ENCODE measurements around the gene MYOM1.

MYOM1 gene

GRCh38 chr18:3192286-3192685 lies 27.5 kb downstream of the MYOM1 start:
- no peak for DNase-seq (ENCODE audit: low read depth, low spot score)
- TF ChIP-seq YY1 (IDR thresholded peaks at IDR 0.05; ENCODE audit: insufficient read depth, insufficient read length) = no peak
- no peak for TF ChIP-seq ZNF274 (IDR thresholded peaks at IDR 0.05; ENCODE audit: low read depth, low read length)
- no peak for TF ChIP-seq SUZ12 (IDR thresholded peaks at IDR 0.05; ENCODE audit: extremely low read depth, insufficient read depth, insufficient read length)
- H3K9ac ChIP-seq (ENCODE audit: insufficient read length, low read depth) = no peak overlapping the region
- no peaks in the 10 kb centered on the region for H3K9me3 ChIP-seq (ENCODE audit: insufficient read depth, low read length)
- H3K27me3 ChIP-seq (ENCODE audit: insufficient read depth, insufficient read length) = no peaks in the 10 kb centered on the region
- H3K4me1 ChIP-seq (ENCODE audit: insufficient read depth, insufficient read length) = no peaks in the 10 kb centered on the region
- H3K36me3 ChIP-seq (ENCODE audit: insufficient read depth, insufficient read length, low read length) = no peaks in the 10 kb centered on the region
- H3K4me3 ChIP-seq (ENCODE audit: insufficient read length, low read depth) = no peak overlapping the region

- Histone ChIP-seq H3K27me3 (ENCODE audit: insufficient read depth, insufficient read length) (no peaks in the 10 kb centered on the region), H3K9me3 (ENCODE audit: insufficient read depth, low read length) (no peaks in the 10 kb centered on the region), H3K4me3 (ENCODE audit: insufficient read length, low read depth) (no peak overlapping the region), H3K36me3 (ENCODE audit: insufficient read depth, insufficient read length, low read length) (no peaks in the 10 kb centered on the region), H3K4me1 (ENCODE audit: insufficient read depth, insufficient read length) (no peaks in the 10 kb centered on the region), H3K9ac (ENCODE audit: insufficient read length, low read depth) (no peak overlapping the region)
- DNase-seq (ENCODE audit: low read depth, low spot score) = no peak
- TF ChIP-seq SUZ12 (IDR thresholded peaks at IDR 0.05; ENCODE audit: extremely low read depth, insufficient read depth, insufficient read length) = no peak
- TF ChIP-seq ZNF274 (IDR thresholded peaks at IDR 0.05; ENCODE audit: low read depth, low read length) = no peak
- no peak for TF ChIP-seq YY1 (IDR thresholded peaks at IDR 0.05; ENCODE audit: insufficient read depth, insufficient read length)
Observed at GRCh38 chr18:3190610-3191009, 29.2 kb downstream of the MYOM1 start.

- no peak overlapping the region for H3K9ac ChIP-seq (ENCODE audit: insufficient read length, low read depth)
- no peaks in the 10 kb centered on the region for H3K9me3 ChIP-seq (ENCODE audit: insufficient read depth, low read length)
- H3K36me3 ChIP-seq (ENCODE audit: insufficient read depth, insufficient read length, low read length) = no peaks in the 10 kb centered on the region
- H3K27me3 ChIP-seq (ENCODE audit: insufficient read depth, insufficient read length) = no peaks in the 10 kb centered on the region
- no peak overlapping the region for H3K4me3 ChIP-seq (ENCODE audit: insufficient read length, low read depth)
- DNase-seq (ENCODE audit: low read depth, low spot score) = no peak
- H3K4me1 ChIP-seq (ENCODE audit: insufficient read depth, insufficient read length) = no peaks in the 10 kb centered on the region
- no peak for TF ChIP-seq YY1 (IDR thresholded peaks at IDR 0.05; ENCODE audit: insufficient read depth, insufficient read length)
- TF ChIP-seq ZNF274 (IDR thresholded peaks at IDR 0.05; ENCODE audit: low read depth, low read length) = no peak
- no peak for TF ChIP-seq SUZ12 (IDR thresholded peaks at IDR 0.05; ENCODE audit: extremely low read depth, insufficient read depth, insufficient read length)
Observed at GRCh38 chr18:3189884-3190283, 29.9 kb downstream of the MYOM1 start.

- no peaks in the 10 kb centered on the region for H3K9me3 ChIP-seq (ENCODE audit: insufficient read depth, low read length)
- H3K4me3 ChIP-seq (ENCODE audit: insufficient read length, low read depth) = no peak overlapping the region
- H3K9ac ChIP-seq (ENCODE audit: insufficient read length, low read depth) = no peak overlapping the region
- TF ChIP-seq ZNF274 (IDR thresholded peaks at IDR 0.05; ENCODE audit: low read depth, low read length) = no peak
- no peak for TF ChIP-seq SUZ12 (IDR thresholded peaks at IDR 0.05; ENCODE audit: extremely low read depth, insufficient read depth, insufficient read length)
- TF ChIP-seq YY1 (IDR thresholded peaks at IDR 0.05; ENCODE audit: insufficient read depth, insufficient read length) = no peak
- no peaks in the 10 kb centered on the region for H3K27me3 ChIP-seq (ENCODE audit: insufficient read depth, insufficient read length)
- H3K36me3 ChIP-seq (ENCODE audit: insufficient read depth, insufficient read length, low read length) = no peaks in the 10 kb centered on the region
- no peaks in the 10 kb centered on the region for H3K4me1 ChIP-seq (ENCODE audit: insufficient read depth, insufficient read length)
- no peak for DNase-seq (ENCODE audit: low read depth, low spot score)
Observed at GRCh38 chr18:3186678-3187658, 32.8 kb downstream of the MYOM1 start.

- Histone ChIP-seq H3K4me1 (ENCODE audit: insufficient read depth, insufficient read length) (no peaks in the 10 kb centered on the region), H3K27me3 (ENCODE audit: insufficient read depth, insufficient read length) (no peaks in the 10 kb centered on the region), H3K4me3 (ENCODE audit: insufficient read length, low read depth) (no peak overlapping the region), H3K9ac (ENCODE audit: insufficient read length, low read depth) (no peak overlapping the region), H3K9me3 (ENCODE audit: insufficient read depth, low read length) (no peaks in the 10 kb centered on the region), H3K36me3 (ENCODE audit: insufficient read depth, insufficient read length, low read length) (no peaks in the 10 kb centered on the region)
- no peak for DNase-seq (ENCODE audit: low read depth, low spot score)
- no peak for TF ChIP-seq SUZ12 (IDR thresholded peaks at IDR 0.05; ENCODE audit: extremely low read depth, insufficient read depth, insufficient read length)
- TF ChIP-seq YY1 (IDR thresholded peaks at IDR 0.05; ENCODE audit: insufficient read depth, insufficient read length) = no peak
- no peak for TF ChIP-seq ZNF274 (IDR thresholded peaks at IDR 0.05; ENCODE audit: low read depth, low read length)
Observed at GRCh38 chr18:3184275-3184963, 35.3 kb downstream of the MYOM1 start.

DNA sequence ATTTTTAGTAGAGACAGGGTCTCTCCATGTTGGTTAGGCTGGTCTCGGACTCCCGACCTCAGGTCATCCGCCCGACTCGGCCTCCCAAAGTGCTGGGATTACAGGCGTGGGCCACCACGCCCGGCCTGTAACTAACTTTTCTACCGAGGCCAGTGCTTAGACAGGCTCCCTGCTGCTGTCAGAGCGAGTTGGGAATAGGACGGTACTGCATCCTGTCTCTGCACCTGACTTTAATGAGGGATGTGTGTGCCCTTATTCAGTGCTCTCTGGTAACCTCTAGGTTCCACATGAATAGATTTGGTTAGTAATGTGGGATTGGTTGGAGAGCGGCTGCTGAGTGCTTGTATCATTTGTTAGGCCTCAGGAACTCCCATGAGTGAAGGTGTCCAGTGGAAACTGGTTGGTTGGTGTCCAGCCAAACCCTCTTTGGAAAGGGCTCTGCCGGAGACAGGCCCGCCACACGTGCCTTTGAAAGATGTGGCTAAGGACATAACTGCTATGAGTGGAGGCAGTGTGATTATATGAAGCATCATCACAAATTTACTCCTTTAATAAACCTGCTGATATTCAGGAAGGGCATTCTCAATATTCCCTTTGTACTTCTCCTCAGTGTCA lies 36.6 kb downstream of the MYOM1 start:
- Histone ChIP-seq H3K4me1 (ENCODE audit: insufficient read depth, insufficient read length) (no peaks in the 10 kb centered on the region), H3K36me3 (ENCODE audit: insufficient read depth, insufficient read length, low read length) (no peaks in the 10 kb centered on the region), H3K4me3 (ENCODE audit: insufficient read length, low read depth) (no peak overlapping the region), H3K27me3 (ENCODE audit: insufficient read depth, insufficient read length) (no peaks in the 10 kb centered on the region), H3K9me3 (ENCODE audit: insufficient read depth, low read length) (no peaks in the 10 kb centered on the region), H3K9ac (ENCODE audit: insufficient read length, low read depth) (no peak overlapping the region)
- no peak for TF ChIP-seq SUZ12 (IDR thresholded peaks at IDR 0.05; ENCODE audit: extremely low read depth, insufficient read depth, insufficient read length)
- no peak for TF ChIP-seq ZNF274 (IDR thresholded peaks at IDR 0.05; ENCODE audit: low read depth, low read length)
- TF ChIP-seq YY1 (IDR thresholded peaks at IDR 0.05; ENCODE audit: insufficient read depth, insufficient read length) = no peak
- no peak for DNase-seq (ENCODE audit: low read depth, low spot score)
